ENCODE data around the gene RPS5.
"Not testable (repeated sequence)": the region's sequence is repeated elsewhere in the genome, so short reads cannot be mapped to it uniquely, and the experiment has no call there.

Gene RPS5

DNA sequence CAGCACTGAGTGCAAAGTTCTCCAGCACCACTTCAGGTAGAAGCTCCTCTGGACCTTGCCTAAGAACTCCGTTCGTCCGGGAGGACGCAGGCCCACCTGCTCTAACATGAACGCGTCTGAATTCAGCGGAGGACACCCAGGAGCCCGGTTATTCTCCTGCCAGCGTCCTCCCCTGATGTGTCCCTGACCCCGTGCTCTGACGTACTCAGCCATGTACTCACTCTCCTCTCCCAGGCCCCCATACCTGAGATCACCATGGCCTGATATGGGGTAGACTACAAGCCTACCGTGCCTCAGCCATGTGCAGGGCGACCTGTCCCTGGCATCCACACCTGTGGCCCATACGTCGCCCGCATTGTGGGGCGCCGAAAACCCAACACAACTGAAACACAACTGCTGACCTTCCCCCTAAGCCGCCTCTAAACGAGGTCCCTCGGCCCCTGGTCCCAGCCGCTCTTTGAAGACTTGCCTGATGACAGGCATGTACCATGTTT lies 20.6 kb downstream of the RPS5 start:
- FAIRE-seq: no peak

GRCh38 chr19:58408152-58409009 lies 21.3 kb downstream of the RPS5 start, which contains the start of gene ZNF584:
Gene ZNF584 (plus strand): TSS chr19:58408649. CDS start chr19:58409148, 499 bp downstream.
- FAIRE-seq: peak; percentile 71

GRCh38 chr19:58409010-58409790 lies 22.1 kb downstream of the RPS5 start:
- FAIRE-seq: no peak

DNA sequence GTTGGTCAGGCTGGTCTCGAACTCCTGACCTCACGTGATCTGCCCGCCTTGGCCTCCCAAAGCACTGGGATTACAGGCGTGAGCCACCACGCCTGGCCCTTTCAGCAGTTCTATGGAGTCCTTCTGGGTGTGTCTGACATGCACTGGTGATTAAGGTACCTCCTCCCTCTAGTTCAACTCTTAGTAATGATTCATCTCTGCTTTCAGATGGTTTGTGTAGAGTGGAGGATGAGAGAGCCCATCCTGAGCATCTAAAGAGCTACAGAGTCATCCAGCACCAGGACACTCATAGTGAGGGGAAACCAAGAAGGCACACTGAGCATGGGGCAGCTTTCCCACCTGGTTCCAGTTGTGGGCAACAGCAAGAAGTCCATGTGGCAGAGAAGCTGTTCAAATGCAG lies 29.5 kb downstream of the RPS5 start:
- no peak for FAIRE-seq

- FAIRE-seq: no peak
Measured at GRCh38 chr19:58417071-58417470, 30.0 kb downstream of the RPS5 start.

DNA sequence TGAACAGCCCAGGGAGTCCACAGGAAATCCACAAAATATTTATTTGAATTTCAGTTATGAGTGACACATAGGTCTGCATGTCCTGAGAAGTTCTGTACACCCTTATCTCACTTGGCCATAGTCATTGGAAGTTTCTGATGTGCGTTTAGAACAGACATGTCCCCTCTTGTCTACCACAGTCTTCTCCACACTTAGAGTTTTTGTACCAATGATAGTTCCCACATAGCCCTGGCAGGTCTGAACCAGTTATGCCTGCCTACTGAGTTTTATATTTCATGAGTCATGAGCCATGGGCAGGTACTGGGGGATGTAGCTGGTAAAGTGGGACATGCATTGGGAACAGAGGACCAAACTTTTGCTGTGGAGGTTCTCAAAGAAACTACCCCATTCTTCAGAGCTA lies 41.5 kb downstream of the RPS5 start:
- no peak for FAIRE-seq

DNA sequence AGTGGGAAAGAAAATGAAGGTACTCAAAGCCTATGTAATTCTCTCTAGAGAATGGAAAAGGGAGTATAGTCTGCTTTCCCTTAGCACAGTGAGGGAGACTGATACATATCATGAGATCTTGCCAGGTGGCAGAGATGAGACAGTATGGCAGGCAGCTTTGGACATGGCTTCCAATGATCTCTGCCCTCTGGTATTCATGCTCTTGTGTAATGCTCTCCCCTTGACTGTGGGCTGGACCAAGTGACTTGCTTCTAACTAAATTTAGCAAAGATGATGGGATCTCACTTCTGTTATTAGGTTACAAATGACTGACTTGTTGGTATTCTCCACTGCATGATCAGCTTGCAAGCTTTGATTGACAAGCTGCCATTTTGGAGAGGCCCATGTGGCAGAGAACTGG lies 42.7 kb downstream of the RPS5 start:
- no peak for FAIRE-seq

GRCh38 chr19:58434217-58434616 lies 47.1 kb downstream of the RPS5 start:
- no peak for FAIRE-seq

- peak; percentile 100 for FAIRE-seq
Measured at GRCh38 chr19:58439576-58440554, 52.8 kb downstream of the RPS5 start, which contains the start of gene ZNF132. Gene ZNF132 (minus strand): TSS chr19:58440153. CDS start chr19:58439821, 332 bp downstream.

DNA sequence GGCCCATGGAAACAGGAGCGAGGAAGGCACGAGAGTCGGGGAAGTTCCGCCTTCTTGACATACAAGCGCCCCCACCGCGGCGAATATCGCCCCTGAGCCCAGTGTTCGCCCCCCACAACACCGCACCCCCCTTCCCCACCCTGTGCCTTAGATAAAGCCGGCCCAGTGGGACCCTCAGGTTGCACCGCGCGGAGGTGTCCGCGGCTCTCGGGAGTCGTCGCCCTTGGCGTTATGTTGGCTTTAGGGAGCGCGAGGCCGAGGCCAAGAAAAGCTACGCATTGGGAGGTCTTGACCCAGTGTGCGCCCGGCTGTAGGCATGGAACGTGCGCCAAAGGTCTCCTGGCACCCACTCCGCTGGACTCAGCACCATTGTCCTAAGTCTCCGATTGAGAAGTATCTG lies 53.5 kb downstream of the RPS5 start:
- FAIRE-seq: no peak

DNA sequence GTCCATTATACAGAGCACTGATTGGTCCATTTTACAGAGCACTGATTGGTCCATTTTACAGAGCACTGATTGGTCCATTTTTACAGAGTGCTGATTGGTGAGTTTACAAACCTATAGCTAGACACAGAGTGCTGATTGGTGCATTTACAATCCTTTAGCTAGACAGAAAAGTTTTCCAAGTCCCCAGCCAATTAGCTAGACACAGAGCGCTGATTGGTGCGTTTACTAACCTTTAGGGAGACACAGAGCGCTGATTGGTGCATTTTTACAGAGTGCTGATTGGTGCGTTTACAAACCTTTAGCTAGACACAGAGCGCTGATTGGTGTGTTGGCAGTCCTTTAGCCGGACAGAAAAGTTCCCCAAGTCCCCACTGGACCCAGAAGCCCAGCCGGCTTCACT lies 55.9 kb downstream of the RPS5 start:
- FAIRE-seq: not testable (repeated sequence)
